AG04449 (cell line): ENCODE measurements around the gene NPS.

ENCODE experiments used
- CTCF ChIA-PET: fragments of 350-600 bp; formaldehyde crosslinking; extraction: SDS; loops from one replicate; lab custom pipeline; 2021; ENCODE audit warnings: antibody characterized with exemption; lab: Yijun Ruan, JAX
- POLR2A ChIA-PET: fragments of 400-600, 350-600 bp; formaldehyde crosslinking; extraction: SDS; loops from one replicate; lab custom pipeline; 2020; ENCODE audit warnings: antibody characterized with exemption, inconsistent platforms; lab: Yijun Ruan, JAX
- DNase-seq: peaks from one replicate; pipeline ENCODE4 v3.0.0-alpha.2; 2010; ENCODE audit warnings: low read depth, low spot score
- H3K4me3 ChIP-seq: 2 replicates; pipeline ENCODE4 v1.5.1; 2011; ENCODE audit warnings: low read depth, mild to moderate bottlenecking, control low read depth, low read length
- TF ChIP-seq, protein P1 (sequence below): IDR thresholded peaks from one replicate; pipeline ENCODE4 v1.5.1; 2011; ENCODE audit warnings: mild to moderate bottlenecking, moderate library complexity, low read length, control low read depth, inconsistent platforms; ENCODE audit not compliant: insufficient read depth; ENCODE audit errors: missing control alignments

The NPS gene

DNA sequence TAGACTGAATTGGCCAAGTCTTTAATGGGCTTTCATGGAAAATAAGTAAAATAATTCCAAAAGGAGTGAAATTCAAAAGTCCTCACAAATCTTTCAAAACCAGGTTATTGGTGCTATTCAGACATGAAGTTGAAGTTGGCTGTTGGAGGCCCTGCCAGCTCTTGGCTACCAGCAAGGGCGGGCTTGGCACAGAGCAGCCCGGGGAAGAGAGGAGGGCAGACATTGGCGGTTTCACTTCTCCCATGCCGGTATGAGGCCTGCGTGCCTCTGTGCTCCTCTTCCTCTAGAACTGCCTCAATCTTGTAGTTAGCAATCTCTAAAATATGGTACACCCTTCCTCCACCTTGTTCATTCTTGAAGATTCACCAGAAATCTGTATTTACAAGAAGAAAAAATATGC, 16.4 kb upstream of the NPS start:
- POLR2A ChIA-PET = no interaction called here
- H3K4me3 ChIP-seq = no peak overlapping the region
- TF ChIP-seq, protein P1, sequence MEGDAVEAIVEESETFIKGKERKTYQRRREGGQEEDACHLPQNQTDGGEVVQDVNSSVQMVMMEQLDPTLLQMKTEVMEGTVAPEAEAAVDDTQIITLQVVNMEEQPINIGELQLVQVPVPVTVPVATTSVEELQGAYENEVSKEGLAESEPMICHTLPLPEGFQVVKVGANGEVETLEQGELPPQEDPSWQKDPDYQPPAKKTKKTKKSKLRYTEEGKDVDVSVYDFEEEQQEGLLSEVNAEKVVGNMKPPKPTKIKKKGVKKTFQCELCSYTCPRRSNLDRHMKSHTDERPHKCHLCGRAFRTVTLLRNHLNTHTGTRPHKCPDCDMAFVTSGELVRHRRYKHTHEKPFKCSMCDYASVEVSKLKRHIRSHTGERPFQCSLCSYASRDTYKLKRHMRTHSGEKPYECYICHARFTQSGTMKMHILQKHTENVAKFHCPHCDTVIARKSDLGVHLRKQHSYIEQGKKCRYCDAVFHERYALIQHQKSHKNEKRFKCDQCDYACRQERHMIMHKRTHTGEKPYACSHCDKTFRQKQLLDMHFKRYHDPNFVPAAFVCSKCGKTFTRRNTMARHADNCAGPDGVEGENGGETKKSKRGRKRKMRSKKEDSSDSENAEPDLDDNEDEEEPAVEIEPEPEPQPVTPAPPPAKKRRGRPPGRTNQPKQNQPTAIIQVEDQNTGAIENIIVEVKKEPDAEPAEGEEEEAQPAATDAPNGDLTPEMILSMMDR = no peak

DNA sequence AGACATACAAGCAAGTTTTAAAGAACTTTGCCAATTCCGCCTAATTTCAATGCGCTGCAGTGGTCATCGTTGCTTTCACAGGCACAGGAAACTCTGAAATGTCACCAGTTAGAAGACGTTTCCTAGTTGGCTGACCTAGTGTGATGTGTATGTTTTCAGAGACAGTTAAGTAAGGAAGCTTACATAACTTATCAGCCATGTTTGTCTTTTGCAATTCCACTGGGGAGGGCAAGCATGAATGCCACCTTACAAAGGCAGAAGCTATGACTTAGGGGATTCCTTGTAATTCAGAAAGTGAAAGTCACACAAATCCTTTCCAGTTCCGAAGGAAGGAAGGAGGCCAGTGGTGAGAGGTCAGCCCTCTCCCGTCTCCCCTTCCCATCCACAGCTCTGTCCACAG, 15.0 kb upstream of the NPS start:
- ChIA-PET POLR2A (no interaction called here), CTCF (no interaction called here)
- TF ChIP-seq, protein P1 = no peak
- no peak for DNase-seq
- H3K4me3 ChIP-seq = no peak overlapping the region

More for the DNA sequence above, 16.4 kb upstream of the NPS start:
- DNase-seq = no peak
- CTCF ChIA-PET = no interaction called here

DNA sequence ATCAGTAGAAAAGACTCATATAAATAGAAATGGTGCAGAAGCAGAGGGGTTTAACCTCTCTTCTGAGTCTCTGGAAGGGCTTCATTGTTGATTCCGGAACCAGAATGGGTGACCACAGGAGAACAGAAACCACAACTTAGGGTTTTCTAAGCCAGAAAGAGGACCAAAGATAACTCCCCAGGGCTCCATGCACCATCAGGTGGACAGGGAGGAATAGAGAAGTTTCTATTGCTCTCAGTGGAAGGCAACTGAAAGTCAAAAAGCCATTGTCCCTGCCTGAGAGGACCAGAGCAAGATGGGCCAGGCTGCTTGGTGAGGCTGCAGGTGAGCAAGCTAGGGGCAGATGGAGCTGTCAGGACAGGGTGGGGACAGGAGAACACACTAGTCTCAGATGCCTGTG, 14.6 kb upstream of the NPS start:
- no peak overlapping the region for H3K4me3 ChIP-seq
- ChIA-PET CTCF (no interaction called here), POLR2A (no interaction called here)
- TF ChIP-seq, protein P1 = no peak
- no peak for DNase-seq

DNA sequence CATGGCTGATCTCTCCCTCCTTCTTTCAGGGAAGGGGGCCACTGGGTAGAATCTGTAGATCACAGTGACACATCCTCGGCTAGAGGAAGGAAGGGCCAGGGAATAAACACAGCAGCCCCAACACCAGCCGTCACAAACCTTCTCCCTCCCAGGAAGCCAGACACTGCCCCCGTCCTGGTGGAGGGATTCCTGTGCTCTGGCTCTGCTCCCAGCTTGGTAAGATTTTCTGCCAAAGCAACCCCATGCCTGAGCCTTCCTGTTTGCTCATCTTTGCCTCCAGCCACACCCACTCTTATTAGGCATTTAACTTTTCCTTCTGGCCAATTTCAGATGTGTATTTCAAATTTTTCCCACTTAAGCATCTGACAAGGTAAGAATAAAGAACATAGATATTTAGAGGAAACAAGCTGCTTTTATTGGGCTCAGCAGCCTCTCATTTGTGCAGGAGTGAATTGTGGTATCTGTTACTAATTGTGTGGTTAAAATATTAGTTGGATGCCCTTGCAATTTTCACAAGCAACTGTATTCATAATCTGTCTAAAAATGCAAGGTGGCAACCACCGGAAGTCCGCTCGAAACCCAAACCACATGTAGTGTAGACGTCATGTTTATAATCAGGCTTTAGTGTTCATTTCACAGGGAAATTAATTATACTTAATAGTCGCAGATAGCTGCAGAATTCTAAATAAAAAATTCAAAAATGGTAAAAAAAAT, 13.2 kb upstream of the NPS start:
- ChIA-PET POLR2A (no interaction called here), CTCF (no interaction called here)
- TF ChIP-seq, protein P1 = no peak

DNA sequence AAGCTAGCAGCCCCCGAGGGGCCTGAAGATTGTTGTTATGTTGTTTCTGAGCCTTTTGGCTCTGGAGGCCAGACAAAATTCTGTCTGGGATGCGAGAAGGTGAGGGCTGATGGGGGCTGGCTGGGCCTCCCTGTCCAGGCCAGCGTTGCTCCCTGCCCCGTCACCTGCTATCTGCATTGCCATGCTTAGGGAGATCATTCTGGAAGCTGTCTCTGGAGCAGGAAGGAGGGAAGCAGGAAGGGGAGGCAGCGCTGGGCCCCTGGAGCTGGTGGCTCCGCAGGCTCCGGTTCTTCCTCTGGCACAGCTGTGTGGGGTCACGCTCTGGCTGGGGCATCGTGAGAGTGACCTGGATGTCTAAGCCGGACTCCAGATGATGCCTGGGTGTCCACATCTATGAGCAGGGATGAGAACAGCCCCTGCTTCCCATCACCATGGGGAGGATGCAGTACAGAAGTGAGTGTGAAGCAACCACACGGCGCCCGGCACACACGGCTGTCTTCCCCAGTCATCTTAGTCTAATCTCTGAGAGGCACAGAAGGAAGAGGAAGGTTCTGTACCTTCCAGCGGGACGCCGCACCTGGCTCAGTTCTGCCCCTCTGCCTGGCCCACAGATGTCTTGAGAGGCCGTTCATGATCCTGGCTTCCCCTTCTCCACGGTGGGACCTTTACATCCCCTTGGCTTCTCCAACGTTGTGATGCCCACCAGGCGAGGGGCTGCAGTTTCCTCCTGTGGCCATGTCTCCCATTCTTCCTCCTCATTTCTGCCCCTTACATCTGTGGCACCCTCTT, 11.9 kb upstream of the NPS start:
- ChIA-PET POLR2A (no interaction called here), CTCF (no interaction called here)
- DNase-seq = no peak
- no peak overlapping the region for H3K4me3 ChIP-seq
- TF ChIP-seq, protein P1 = no peak

More for the DNA sequence above, 13.2 kb upstream of the NPS start:
- no peak for DNase-seq
- no peak overlapping the region for H3K4me3 ChIP-seq

DNA sequence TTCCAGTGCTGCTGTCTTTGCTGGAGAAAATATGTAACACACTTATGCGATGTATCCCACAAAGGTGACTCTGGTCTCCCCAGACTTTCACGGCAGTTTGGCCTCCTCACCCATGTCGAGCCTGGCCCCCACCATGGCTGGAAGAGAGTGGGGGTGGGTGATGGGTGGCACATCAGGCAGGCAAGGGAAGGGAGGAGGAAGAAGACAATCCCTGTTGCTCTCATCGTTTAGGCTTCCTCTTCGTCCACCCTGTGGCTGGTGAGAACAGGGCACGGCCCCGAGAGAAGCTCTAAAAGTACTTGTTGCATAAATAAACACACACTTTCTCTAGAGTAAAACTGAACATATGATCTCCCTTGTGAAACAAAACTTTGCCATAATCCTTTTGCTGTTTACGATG, 11.2 kb upstream of the NPS start:
- CTCF ChIA-PET = no interaction called here

More for the DNA sequence above, 11.2 kb upstream of the NPS start:
- TF ChIP-seq, protein P1 = no peak
- H3K4me3 ChIP-seq = no peak overlapping the region
- POLR2A ChIA-PET = no interaction called here
- DNase-seq = no peak
